Activated CD4-positive, CD25-positive, alpha-beta regulatory T cell treated with anti-CD3 and anti-CD28 coated beads, Interleukin-2, amount 50 U/mL, for 16 hours (primary cell): ENCODE data around the gene CCDC57.
"Not testable (repeated sequence)": the region's sequence is repeated elsewhere in the genome, so short reads cannot be mapped to it uniquely, and the experiment has no call there.

Source experiments
- DNase-seq: peaks from one replicate; pipeline ENCODE4 v3.0.0-alpha.2; 2020; ENCODE audit warnings: low read depth, low spot score

CCDC57 gene

GRCh38 chr17:82212331-82213250 is at the start of gene CCDC57:
Gene CCDC57 (minus strand): TSS chr17:82212842. CDS start chr17:82201944, 10,898 bp downstream.
- DNase-seq, result no peak

GRCh38 chr17:82262344-82262743 is 49.7 kb upstream of the CCDC57 start:
- DNase-seq, result no peak

- DNase-seq, result not testable (repeated sequence)
Measured at GRCh38 chr17:82259972-82260961, 47.6 kb upstream of the CCDC57 start.

- DNase-seq, result no peak
Measured at GRCh38 chr17:82258555-82258954, 45.9 kb upstream of the CCDC57 start.

- no peak for DNase-seq
Measured at GRCh38 chr17:82257473-82257872, 44.8 kb upstream of the CCDC57 start.

- no peak for DNase-seq
Measured at GRCh38 chr17:82256242-82256885, 43.7 kb upstream of the CCDC57 start.

- DNase-seq, result no peak
Measured at GRCh38 chr17:82255402-82255972, 42.8 kb upstream of the CCDC57 start.

GRCh38 chr17:82254746-82255145 is 42.1 kb upstream of the CCDC57 start:
- DNase-seq, result not testable (repeated sequence)

- DNase-seq, result not testable (repeated sequence)
Measured at GRCh38 chr17:82254096-82254495, 41.5 kb upstream of the CCDC57 start.

- no peak for DNase-seq
Measured at GRCh38 chr17:82253179-82253544, 40.5 kb upstream of the CCDC57 start.

GRCh38 chr17:82252511-82253178 is 40.0 kb upstream of the CCDC57 start:
- no peak for DNase-seq

GRCh38 chr17:82250868-82251500 is 38.3 kb upstream of the CCDC57 start:
- DNase-seq, result no peak

- DNase-seq, result no peak
Measured at GRCh38 chr17:82249896-82250581, 37.4 kb upstream of the CCDC57 start.

- no peak for DNase-seq
Measured at GRCh38 chr17:82248815-82249674, 36.4 kb upstream of the CCDC57 start.

GRCh38 chr17:82247856-82248671 is 35.4 kb upstream of the CCDC57 start:
- no peak for DNase-seq

- DNase-seq, result no peak
Measured at GRCh38 chr17:82247182-82247823, 34.7 kb upstream of the CCDC57 start.
